GM21576 (cell line): ENCODE results near the gene EYA2.

Source experiments
- ATAC-seq: cut with Tn5 transposase; IDR thresholded peaks from one replicate; pipeline ENCODE4 v1.9.1; 2021; ENCODE audit warnings: mild to moderate bottlenecking, moderate library complexity; ENCODE audit not compliant: unreplicated experiment

EYA2 gene

GRCh38 chr20:47099825-47100441 is 205.3 kb downstream of the EYA2 start:
- no peak for ATAC-seq

GRCh38 chr20:47102629-47103028 is 208.0 kb downstream of the EYA2 start:
- ATAC-seq: no peak

GRCh38 chr20:47106786-47107185 is 212.1 kb downstream of the EYA2 start:
- ATAC-seq: no peak

- no peak for ATAC-seq
Observed at GRCh38 chr20:47108994-47109393, 214.4 kb downstream of the EYA2 start.

- no peak for ATAC-seq
Observed at GRCh38 chr20:47110819-47111218, 216.2 kb downstream of the EYA2 start.

- no peak for ATAC-seq
Observed at GRCh38 chr20:47111576-47111975, 216.9 kb downstream of the EYA2 start.

- ATAC-seq: no peak
Observed at GRCh38 chr20:47113362-47114109, 218.9 kb downstream of the EYA2 start.

- ATAC-seq: no peak
Observed at GRCh38 chr20:47115694-47116093, 221.1 kb downstream of the EYA2 start.

GRCh38 chr20:47117371-47117770 is 222.7 kb downstream of the EYA2 start:
- ATAC-seq: no peak

- no peak for ATAC-seq
Observed at GRCh38 chr20:47117773-47118172, 223.1 kb downstream of the EYA2 start.

GRCh38 chr20:47118206-47118605 is 223.6 kb downstream of the EYA2 start:
- ATAC-seq: no peak

GRCh38 chr20:47118641-47119040 is 224.0 kb downstream of the EYA2 start:
- no peak for ATAC-seq

GRCh38 chr20:47120346-47120936 is 225.8 kb downstream of the EYA2 start:
- no peak for ATAC-seq

- ATAC-seq: no peak
Observed at GRCh38 chr20:47122560-47122959, 227.9 kb downstream of the EYA2 start.

- ATAC-seq: no peak
Observed at GRCh38 chr20:47124181-47124717, 229.6 kb downstream of the EYA2 start.

- no peak for ATAC-seq
Observed at GRCh38 chr20:47125508-47125757, 230.8 kb downstream of the EYA2 start.

GRCh38 chr20:47125758-47126591 is 231.3 kb downstream of the EYA2 start:
- ATAC-seq: no peak

- no peak for ATAC-seq
Observed at GRCh38 chr20:47126709-47127108, 232.1 kb downstream of the EYA2 start.

- no peak for ATAC-seq
Observed at GRCh38 chr20:47127546-47127945, 232.9 kb downstream of the EYA2 start.

- no peak for ATAC-seq
Observed at GRCh38 chr20:47127999-47128398, 233.4 kb downstream of the EYA2 start.

- ATAC-seq: no peak
Observed at GRCh38 chr20:47129306-47129705, 234.7 kb downstream of the EYA2 start.
